ENCODE data around the gene CRACR2A.

GRCh38 chr12:3761116-3761735 is 8.3 kb upstream of the CRACR2A start:
- TF ChIP-seq CTCF (IDR thresholded peaks at IDR 0.05; ENCODE audit: poor library complexity, severe bottlenecking) (no peak), RAD21 (conservative IDR thresholded peaks at IDR 0.05) (no peak), EP300 (conservative IDR thresholded peaks at IDR 0.05; ENCODE audit: poor library complexity, severe bottlenecking) (no peak), POLR2AphosphoS5 (IDR thresholded peaks at IDR 0.05) (no peak)

Measured in neural cell (in vitro differentiated cells).